CD4-positive, CD25-positive, alpha-beta regulatory T cell (primary cell): ENCODE measurements around the gene GPHN. TPM values are rescaled to one million over a fixed set of nuclear protein-coding genes. Genes with fewer than 3 reads are reported as not detected.

ENCODE experiments used
- ATAC-seq, 2 donors: fragments of 150-1000 bp; cut with Tn5 transposase; one replicate each; pipeline ENCODE4 v1.10.0; 2021; ENCODE audit warnings: low read depth in 2 of 2, moderate number of reproducible peaks in 2 of 2, moderate library complexity in 1 of 2
- DNase-seq, 3 donors: peaks; one replicate each; pipeline versions ENCODE4 v3.0.0 to v3.0.0-alpha.2; 2012 to 2022; ENCODE audit warnings: mixed read lengths in 1 of 3
- H3K27ac ChIP-seq: one replicate; pipeline ENCODE4 v1.7.0; 2013; ENCODE audit warnings: mild to moderate bottlenecking, low read length; ENCODE audit not compliant: insufficient read depth, poor library complexity, severe bottlenecking
- H3K27me3 ChIP-seq: one replicate; pipeline ENCODE4 v1.7.0; 2013; ENCODE audit warnings: low read length; ENCODE audit not compliant: control insufficient read depth, insufficient read depth
- H3K36me3 ChIP-seq: one replicate; pipeline ENCODE4 v1.7.0; 2013; ENCODE audit warnings: mild to moderate bottlenecking, low read length, moderate library complexity; ENCODE audit not compliant: control insufficient read depth, insufficient read depth
- H3K4me1 ChIP-seq: 2 replicates; pipeline ENCODE4 v1.7.0; 2013; ENCODE audit warnings: mild to moderate bottlenecking, low read length; ENCODE audit not compliant: insufficient read depth, control insufficient read depth, poor library complexity, severe bottlenecking
- H3K4me3 ChIP-seq: one replicate; pipeline ENCODE4 v1.7.0; 2013; ENCODE audit warnings: low read depth, mild to moderate bottlenecking, low read length, moderate library complexity
- H3K9me3 ChIP-seq, 2 experiments: 1 replicate in 1 of 2; 2 replicates in 1 of 2; pipeline ENCODE4 v1.7.0; 2013; ENCODE audit warnings: low read length in 2 of 2, mild to moderate bottlenecking in 1 of 2, moderate library complexity in 1 of 2; ENCODE audit not compliant: control insufficient read depth in 2 of 2
- H3K27ac Mint-ChIP-seq, 3 donors: one replicate each; pipeline ENCODE4 v1.8.0; 2020 to 2022; ENCODE audit warnings: mild to moderate bottlenecking in 3 of 3, mixed read lengths in 3 of 3, moderate library complexity in 2 of 3
- H3K27me3 Mint-ChIP-seq: one replicate; pipeline ENCODE4 v1.8.0; 2022; ENCODE audit warnings: mild to moderate bottlenecking, mixed read lengths
- H3K36me3 Mint-ChIP-seq: one replicate; pipeline ENCODE4 v1.8.0; 2020; ENCODE audit warnings: mixed read lengths
- H3K4me1 Mint-ChIP-seq, 4 donors: one replicate each; pipeline ENCODE4 v1.8.0; 2020 to 2022; ENCODE audit warnings: mixed read lengths in 4 of 4, mild to moderate bottlenecking in 1 of 4
- H3K4me3 Mint-ChIP-seq, 4 donors: one replicate each; pipeline ENCODE4 v1.8.0; 2020 to 2022; ENCODE audit warnings: mild to moderate bottlenecking in 4 of 4, mixed read lengths in 4 of 4, moderate library complexity in 3 of 4
- H3K9me3 Mint-ChIP-seq, 7 donors: one replicate each; pipeline ENCODE4 v1.8.0; 2020 to 2022; ENCODE audit warnings: mixed read lengths in 7 of 7, mild to moderate bottlenecking in 3 of 7, moderate library complexity in 2 of 7
- polyA plus RNA-seq, 4 donors: library from polyadenylated mRNA; unstranded; fragments of 300-500 nt; fragmentation: Illumina TruSeq; gene quantifications; one replicate each; pipeline ENCODE4 v1.2.3, GENCODE V29; 2021
- total RNA-seq: library from RNA; stranded (reverse); gene quantifications from one replicate; pipeline ENCODE4 v1.2.3, GENCODE V29; 2022

GPHN gene
- total and polyA plus RNA-seq, 5 donors from 2014 or later, result 8.3 to 19.5 (median 11.2) TPM

- H3K36me3 ChIP-seq, result no peaks in the 10 kb centered on the region
- no peak overlapping the region for H3K27ac Mint-ChIP-seq
- peaks cover 0 to 6% (median 0%) of the 10 kb centered on the region in 7 donors for H3K9me3 Mint-ChIP-seq
- H3K9me3 ChIP-seq, result peaks cover 0 to 3% of the 10 kb centered on the region in 2 experiments
- DNase-seq, result no peak
- ATAC-seq, result no peak
- no peaks in the 10 kb centered on the region for H3K27me3 Mint-ChIP-seq
- H3K27me3 ChIP-seq, result no peaks in the 10 kb centered on the region
- peaks cover 0 to 5% (median 1%) of the 10 kb centered on the region in 4 donors for H3K4me1 Mint-ChIP-seq
- no peak overlapping the region for H3K4me3 Mint-ChIP-seq
- H3K36me3 Mint-ChIP-seq, result peaks cover 27% of the 10 kb centered on the region
- H3K4me3 ChIP-seq, result no peak overlapping the region
- H3K4me1 ChIP-seq, result no peaks in the 10 kb centered on the region
- no peak overlapping the region for H3K27ac ChIP-seq
Observed at GRCh38 chr14:67167420-67168109, 659.6 kb downstream of the GPHN start.

- Mint-ChIP-seq H3K27me3 (no peaks in the 10 kb centered on the region), H3K4me1 (peaks cover 0 to 5% (median 1%) of the 10 kb centered on the region in 4 donors)
Observed at GRCh38 chr14:67168110-67168441, 660.1 kb downstream of the GPHN start.

GRCh38 chr14:67170660-67171059 lies 662.7 kb downstream of the GPHN start:
- Histone ChIP-seq H3K27me3 (no peaks in the 10 kb centered on the region), H3K36me3 (no peaks in the 10 kb centered on the region), H3K4me1 (no peaks in the 10 kb centered on the region), H3K4me3 (no peak overlapping the region), H3K27ac (no peak overlapping the region), H3K9me3 (peaks cover 10 to 13% of the 10 kb centered on the region in 2 experiments)
- H3K4me3 Mint-ChIP-seq, result no peak overlapping the region
- H3K36me3 Mint-ChIP-seq, result peaks cover 32% of the 10 kb centered on the region
- H3K27ac Mint-ChIP-seq, result no peak overlapping the region
- ATAC-seq (no peak), DNase-seq (peak in 1 of 3 donors; percentile 9)
- peaks cover 0 to 32% (median 8%) of the 10 kb centered on the region in 7 donors for H3K9me3 Mint-ChIP-seq
- no peaks in the 10 kb centered on the region for H3K27me3 Mint-ChIP-seq
- peaks cover 0 to 2% (median 0%) of the 10 kb centered on the region in 4 donors for H3K4me1 Mint-ChIP-seq

More at GRCh38 chr14:67168110-67168441, 660.1 kb downstream of the GPHN start:
- peaks cover 0 to 11% (median 2%) of the 10 kb centered on the region in 7 donors for H3K9me3 Mint-ChIP-seq
- Histone ChIP-seq H3K36me3 (no peaks in the 10 kb centered on the region), H3K4me3 (no peak overlapping the region), H3K27ac (no peak overlapping the region), H3K4me1 (no peaks in the 10 kb centered on the region), H3K27me3 (no peaks in the 10 kb centered on the region), H3K9me3 (peaks cover 0 to 8% of the 10 kb centered on the region in 2 experiments)
- ATAC-seq (no peak), DNase-seq (no peak)
- no peak overlapping the region for H3K27ac Mint-ChIP-seq
- H3K4me3 Mint-ChIP-seq, result no peak overlapping the region
- peaks cover 27% of the 10 kb centered on the region for H3K36me3 Mint-ChIP-seq

DNA sequence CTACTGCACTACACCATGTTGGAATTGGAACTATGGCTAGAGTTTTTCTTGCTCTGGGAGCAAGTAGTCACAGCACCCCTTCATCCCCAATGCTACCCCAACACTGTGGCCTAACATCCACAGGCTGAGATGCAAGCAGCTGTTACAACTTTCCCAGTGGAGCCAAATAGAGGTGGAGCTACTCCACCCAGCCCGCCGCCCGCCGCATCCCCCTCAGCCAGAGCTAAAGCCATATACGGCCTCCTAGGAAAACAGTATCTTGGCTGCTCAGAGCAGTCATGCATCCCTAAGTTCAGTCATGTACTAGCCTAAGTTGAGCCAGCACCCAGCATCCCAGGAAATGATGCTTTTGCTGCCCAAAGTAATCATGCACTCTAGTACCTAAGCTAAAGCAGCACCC lies 664.1 kb downstream of the GPHN start:
- Histone ChIP-seq H3K36me3 (no peaks in the 10 kb centered on the region), H3K9me3 (peaks cover 10 to 13% of the 10 kb centered on the region in 2 experiments), H3K27me3 (no peaks in the 10 kb centered on the region), H3K4me3 (no peak overlapping the region), H3K4me1 (no peaks in the 10 kb centered on the region), H3K27ac (no peak overlapping the region)
- no peak for DNase-seq
- ATAC-seq, result no peak
- Mint-ChIP-seq H3K4me3 (no peak overlapping the region), H3K27ac (no peak overlapping the region), H3K36me3 (peaks cover 39% of the 10 kb centered on the region), H3K4me1 (peaks cover 0 to 2% (median 0%) of the 10 kb centered on the region in 4 donors), H3K27me3 (no peaks in the 10 kb centered on the region), H3K9me3 (peaks cover 0 to 42% (median 14%) of the 10 kb centered on the region in 7 donors)

- peaks cover 10 to 13% of the 10 kb centered on the region in 2 experiments for H3K9me3 ChIP-seq
- DNase-seq, result no peak
- peaks cover 42% of the 10 kb centered on the region for H3K36me3 Mint-ChIP-seq
- H3K4me1 Mint-ChIP-seq, result peaks cover 0 to 2% (median 0%) of the 10 kb centered on the region in 4 donors
- H3K9me3 Mint-ChIP-seq, result peaks cover 0 to 46% (median 16%) of the 10 kb centered on the region in 7 donors
- H3K4me3 ChIP-seq, result no peak overlapping the region
- H3K27ac ChIP-seq, result no peak overlapping the region
- H3K27ac Mint-ChIP-seq, result no peak overlapping the region
- no peaks in the 10 kb centered on the region for H3K4me1 ChIP-seq
- H3K27me3 Mint-ChIP-seq, result no peaks in the 10 kb centered on the region
- no peak for ATAC-seq
- H3K27me3 ChIP-seq, result no peaks in the 10 kb centered on the region
- H3K36me3 ChIP-seq, result no peaks in the 10 kb centered on the region
- no peak overlapping the region for H3K4me3 Mint-ChIP-seq
Observed at GRCh38 chr14:67172520-67172919, 664.6 kb downstream of the GPHN start.

GRCh38 chr14:67173719-67174118 lies 665.8 kb downstream of the GPHN start:
- Mint-ChIP-seq H3K27ac (no peak overlapping the region), H3K9me3 (peaks cover 0 to 57% (median 19%) of the 10 kb centered on the region in 7 donors), H3K27me3 (no peaks in the 10 kb centered on the region), H3K4me1 (peaks cover 0 to 2% (median 0%) of the 10 kb centered on the region in 4 donors), H3K36me3 (peaks cover 48% of the 10 kb centered on the region), H3K4me3 (no peak overlapping the region)
- no peaks in the 10 kb centered on the region for H3K4me1 ChIP-seq
- H3K27me3 ChIP-seq, result no peaks in the 10 kb centered on the region
- H3K27ac ChIP-seq, result no peak overlapping the region
- no peak for ATAC-seq
- DNase-seq, result no peak
- peaks cover 16 to 20% of the 10 kb centered on the region in 2 experiments for H3K9me3 ChIP-seq
- H3K4me3 ChIP-seq, result no peak overlapping the region
- H3K36me3 ChIP-seq, result no peaks in the 10 kb centered on the region

- no peaks in the 10 kb centered on the region for H3K9me3 ChIP-seq
- DNase-seq (peak in 1 of 3 donors; percentile 35), ATAC-seq (peak; percentile 20 to 36)
- H3K4me1 Mint-ChIP-seq, result peaks cover 5 to 19% (median 6%) of the 10 kb centered on the region in 4 donors
- peaks cover 0 to 2% (median 0%) of the 10 kb centered on the region in 7 donors for H3K9me3 Mint-ChIP-seq
- H3K27me3 ChIP-seq, result no peaks in the 10 kb centered on the region
- peaks cover 13% of the 10 kb centered on the region for H3K4me1 ChIP-seq
- peaks cover 4% of the 10 kb centered on the region for H3K27me3 Mint-ChIP-seq
- H3K36me3 ChIP-seq, result no peaks in the 10 kb centered on the region
- H3K4me3 ChIP-seq, result peak overlapping the region; percentile 46
- no peak overlapping the region for H3K4me3 Mint-ChIP-seq
- H3K27ac Mint-ChIP-seq, result no peak overlapping the region
- no peak overlapping the region for H3K27ac ChIP-seq
- H3K36me3 Mint-ChIP-seq, result peaks cover 6% of the 10 kb centered on the region
Observed at GRCh38 chr14:67186172-67186768, 678.3 kb downstream of the GPHN start.
